Cerebellar nuclear complex (tissue), 1 donor: ENCODE results near the gene MYOT.

Source experiments
- DNase-seq, 2 experiments: peaks; one replicate each; lab custom pipeline; 2025; lab: John Stamatoyannopoulos, UW

MYOT gene

DNA sequence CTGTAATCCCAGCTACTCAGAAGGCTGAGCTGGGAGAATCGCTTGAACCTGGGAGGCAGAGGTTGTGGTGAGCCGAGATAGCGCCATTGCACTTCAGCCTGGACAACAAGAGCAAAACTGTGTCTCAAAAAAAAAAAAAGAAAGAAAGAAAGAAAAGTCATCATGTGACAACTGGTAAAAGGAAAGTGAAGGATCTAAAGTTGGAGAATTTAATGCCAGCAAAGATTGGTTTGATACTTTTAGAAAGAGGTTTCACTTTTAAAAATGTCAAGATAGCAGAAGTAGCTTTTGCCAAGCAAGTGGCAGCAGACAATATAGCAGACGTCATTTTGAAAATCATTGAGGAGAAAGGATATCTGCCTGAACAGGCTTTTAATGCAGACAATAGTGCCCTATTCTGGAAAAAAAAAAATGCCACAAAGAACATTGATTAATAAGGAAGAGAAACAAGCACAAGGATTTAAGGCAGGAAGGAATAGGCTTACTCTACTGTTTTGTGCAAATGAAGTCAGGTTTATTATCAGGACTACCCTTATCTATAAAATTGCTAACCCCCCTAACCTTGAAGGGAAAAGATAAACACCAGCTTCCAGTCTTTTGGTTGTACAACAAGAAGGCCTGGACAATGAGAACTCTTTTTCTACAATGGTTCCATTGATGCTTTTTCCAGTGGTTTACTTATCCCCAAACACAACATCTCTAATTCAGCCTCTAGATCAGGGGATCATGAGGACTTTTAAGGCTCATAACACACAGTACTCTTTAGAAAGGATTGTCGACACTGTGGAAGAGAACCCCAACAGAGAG is 33.6 kb downstream of the MYOT start:
- DNase-seq, result no peak

DNA sequence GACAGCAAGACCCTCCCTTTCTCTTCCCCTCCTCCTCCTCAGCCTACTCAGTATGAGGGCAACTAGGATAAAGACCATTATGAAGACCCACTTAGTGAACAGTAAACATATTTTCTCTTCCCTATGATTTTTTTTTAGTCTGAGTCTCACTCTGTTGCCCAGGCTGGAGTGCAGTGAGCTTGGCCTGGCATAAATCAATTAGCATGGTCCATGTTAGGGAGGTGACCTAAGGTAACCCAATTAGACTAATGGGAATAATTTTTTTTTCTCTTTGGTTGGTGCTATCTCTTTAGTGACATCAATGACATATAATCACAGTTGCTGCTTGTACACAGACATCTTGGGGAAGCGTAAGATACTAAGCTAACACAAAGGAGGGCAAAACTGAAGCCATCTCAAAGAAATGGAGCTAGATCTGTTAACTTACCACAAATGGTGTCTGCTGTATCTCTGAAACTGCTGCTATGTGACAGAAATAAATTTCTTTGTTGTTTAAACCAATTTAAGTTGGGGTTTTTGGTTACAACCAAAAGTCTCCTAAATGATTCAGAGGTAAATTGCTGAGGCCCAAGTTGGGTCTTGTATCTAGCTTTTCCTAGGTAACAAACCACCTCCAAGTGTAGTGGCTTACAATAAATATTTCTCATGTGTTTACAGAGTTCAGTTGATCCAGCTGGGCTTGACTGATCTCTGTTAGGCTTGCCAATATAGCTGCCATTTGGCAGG is 34.9 kb downstream of the MYOT start:
- no peak for DNase-seq

DNA sequence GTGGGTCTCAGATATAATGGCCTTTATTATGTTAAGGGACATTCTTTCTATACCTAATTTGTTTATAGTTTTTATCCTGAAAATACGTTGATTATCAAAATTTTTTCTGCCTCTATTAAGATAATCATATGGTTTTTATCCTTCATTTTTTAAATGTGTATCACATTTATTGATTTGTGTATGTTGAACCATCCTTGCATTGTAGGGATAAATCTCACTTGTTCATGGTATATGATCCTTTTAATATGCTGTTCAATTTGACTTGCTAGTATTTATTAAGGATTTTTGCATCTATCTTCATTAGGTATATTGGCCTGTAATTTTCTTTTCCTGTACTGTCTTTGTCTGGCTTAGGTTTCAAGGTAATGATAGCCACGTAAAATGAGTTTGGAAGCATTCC is 47.1 kb downstream of the MYOT start:
- no peak for DNase-seq

DNA sequence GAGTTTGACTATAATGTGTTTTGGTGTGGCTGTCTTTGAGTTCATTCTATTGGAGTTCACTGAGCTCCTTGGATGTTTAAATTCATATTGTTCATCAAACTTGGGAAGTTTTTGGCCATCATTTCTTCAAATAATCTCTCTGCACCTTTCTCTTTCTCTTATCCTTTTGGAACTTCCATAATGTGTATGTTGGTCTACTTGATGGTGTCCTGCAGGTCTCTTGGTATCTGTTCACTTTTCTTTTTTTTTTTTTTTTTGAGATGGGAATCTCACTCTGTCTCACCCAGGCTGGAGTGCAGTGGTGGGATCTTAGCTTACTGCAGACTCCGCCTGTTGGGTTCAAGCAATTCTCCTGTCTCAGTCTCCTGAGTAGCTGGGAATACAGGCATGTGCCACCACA is 49.3 kb downstream of the MYOT start:
- DNase-seq, result no peak

DNA sequence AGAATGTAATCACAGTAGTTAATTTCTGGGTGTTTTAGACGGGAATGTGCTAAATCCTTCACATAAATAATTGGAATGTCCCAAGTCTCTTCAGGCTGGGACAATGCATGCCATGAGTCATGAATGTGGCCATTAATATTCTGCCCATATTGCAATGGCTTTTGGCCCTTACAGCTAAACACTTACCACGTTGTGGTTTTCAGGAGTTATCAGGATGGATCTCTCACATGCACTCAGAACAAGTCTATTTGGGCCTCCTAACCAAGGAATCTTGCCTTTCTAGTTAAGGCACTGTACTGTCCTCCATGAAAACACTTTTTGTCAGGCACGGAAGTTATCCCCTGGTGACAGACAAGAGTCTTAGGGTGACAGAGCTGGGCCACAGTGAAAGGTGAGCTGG is 54.3 kb downstream of the MYOT start:
- DNase-seq, result no peak

DNA sequence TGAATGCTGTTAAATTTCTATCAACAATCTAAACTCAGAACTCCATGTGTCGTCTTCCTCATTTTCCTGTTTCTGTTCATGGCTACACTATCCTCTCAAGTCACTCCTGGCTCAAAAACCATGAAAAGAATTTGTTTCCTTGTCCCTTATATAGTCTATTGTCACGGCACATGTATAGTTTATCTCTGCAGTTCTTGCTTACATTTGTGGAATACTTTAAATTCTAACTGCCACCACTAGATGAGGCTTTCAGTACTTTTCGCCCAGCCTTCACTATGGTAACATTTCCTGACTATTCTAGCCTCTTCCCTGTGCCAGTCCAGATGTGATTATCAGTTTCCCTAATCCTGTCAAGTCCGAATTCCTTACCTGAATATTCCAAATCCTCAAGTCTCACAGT is 56.2 kb downstream of the MYOT start:
- DNase-seq, result no peak

DNA sequence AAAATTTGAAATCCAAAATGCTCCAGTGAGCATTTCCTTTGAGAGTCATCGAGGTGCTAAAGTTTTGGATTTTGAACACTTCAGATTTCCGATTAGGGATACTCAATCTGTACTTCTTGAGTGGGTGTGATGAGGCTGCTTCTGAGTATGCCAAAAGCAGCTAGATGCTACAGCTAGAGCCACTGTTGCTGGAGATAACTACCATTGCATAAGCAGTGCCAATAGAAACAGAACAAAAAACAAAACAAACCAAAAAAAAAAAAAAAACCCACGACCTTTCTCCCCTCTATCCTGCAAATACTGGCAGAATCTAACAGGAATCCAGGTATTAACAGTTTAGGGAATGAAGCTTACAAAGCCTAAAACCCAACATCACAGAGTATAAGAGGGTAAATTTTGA is 65.1 kb downstream of the MYOT start:
- no peak for DNase-seq

DNA sequence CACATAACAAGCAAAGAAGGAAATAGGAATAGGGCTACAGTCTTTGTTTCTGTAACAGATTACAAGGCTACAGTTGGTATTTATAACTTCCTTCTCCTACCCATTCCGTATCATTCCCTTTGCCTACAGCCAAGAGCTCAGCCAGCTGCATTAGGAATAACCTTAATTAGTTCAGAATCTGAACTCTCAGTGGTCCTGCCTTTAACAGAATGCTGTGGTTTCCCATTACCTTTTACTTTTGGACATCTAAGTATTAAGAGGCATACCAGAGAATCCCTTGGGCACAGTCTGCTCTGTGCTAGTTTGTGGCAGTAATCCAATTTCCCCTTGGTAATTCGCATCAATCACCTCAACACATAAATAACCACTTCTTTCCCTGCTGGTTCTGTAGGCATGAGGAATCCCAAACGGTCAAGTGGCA is 65.8 kb downstream of the MYOT start:
- DNase-seq, result no peak

DNA sequence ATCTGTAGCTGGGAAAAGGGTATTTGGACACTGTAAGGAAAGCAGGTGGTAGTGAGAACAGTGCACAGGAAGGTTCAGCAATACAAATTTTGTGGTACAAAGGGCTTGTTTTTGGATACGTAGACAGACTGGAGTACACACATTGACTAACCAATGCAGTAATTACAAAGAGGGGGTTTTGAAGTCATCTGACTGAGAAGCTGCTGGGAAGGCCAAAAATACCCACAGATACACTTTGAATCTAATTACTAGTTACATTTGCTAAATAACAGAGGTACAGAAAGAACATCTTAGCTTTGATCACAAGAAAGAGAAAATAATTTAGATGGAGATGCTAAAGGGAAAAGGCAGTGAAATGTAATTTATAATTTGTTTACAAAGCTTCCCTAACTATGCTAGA is 67.5 kb downstream of the MYOT start:
- no peak for DNase-seq

DNA sequence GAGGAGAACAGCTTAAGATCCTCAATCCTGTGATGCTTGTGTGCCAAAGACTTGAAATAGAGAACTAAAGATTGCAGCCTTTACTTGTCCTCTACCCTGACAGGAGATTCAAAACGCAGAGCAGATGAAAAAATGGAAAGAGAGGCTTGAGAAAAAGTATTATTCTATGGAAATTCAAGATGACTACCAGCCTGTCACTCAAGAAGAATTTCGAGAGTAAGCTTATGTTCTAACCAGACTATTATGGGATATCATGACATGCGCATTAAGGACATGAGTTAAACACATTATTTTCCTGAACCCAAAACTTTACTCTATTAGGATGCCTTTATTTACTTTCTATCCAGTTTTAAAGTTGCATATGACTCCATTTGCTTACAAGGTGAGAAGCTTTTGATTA is 68.0 kb downstream of the MYOT start:
- DNase-seq, result no peak
